MV-4-11 (cell line): ENCODE results near the gene GLOD5.

ENCODE experiments used
- DNase-seq: peaks from one replicate; lab custom pipeline; 2025; lab: John Stamatoyannopoulos, UW

The GLOD5 gene

GRCh38 chrX:48761674-48762471, at the start of gene GLOD5:
Gene GLOD5 (plus strand): TSS chrX:48761747. CDS start chrX:48761791, 44 bp downstream.
- DNase-seq: no peak

GRCh38 chrX:48711929-48712505, 49.5 kb upstream of the GLOD5 start:
- no peak for DNase-seq

- DNase-seq: no peak
These were observed 47.7 kb upstream of the GLOD5 start for GRCh38 chrX:48713847-48714246.

GRCh38 chrX:48714573-48714972, 47.0 kb upstream of the GLOD5 start:
- DNase-seq: no peak

- no peak for DNase-seq
These were observed 46.5 kb upstream of the GLOD5 start for GRCh38 chrX:48715072-48715471.

GRCh38 chrX:48715876-48716502, 45.6 kb upstream of the GLOD5 start:
- no peak for DNase-seq

- no peak for DNase-seq
These were observed 41.6 kb upstream of the GLOD5 start for GRCh38 chrX:48719958-48720357.

GRCh38 chrX:48720577-48721250, 40.8 kb upstream of the GLOD5 start:
- DNase-seq: no peak

GRCh38 chrX:48721916-48722315, 39.6 kb upstream of the GLOD5 start:
- no peak for DNase-seq

- no peak for DNase-seq
These were observed 35.0 kb upstream of the GLOD5 start for GRCh38 chrX:48726596-48726995.

- DNase-seq: no peak
These were observed 32.9 kb upstream of the GLOD5 start for GRCh38 chrX:48728653-48729052.

GRCh38 chrX:48736303-48736702, 25.2 kb upstream of the GLOD5 start:
- no peak for DNase-seq

- no peak for DNase-seq
These were observed 24.7 kb upstream of the GLOD5 start for GRCh38 chrX:48736878-48737212.

- DNase-seq: peak; percentile 97
These were observed 24.2 kb upstream of the GLOD5 start for GRCh38 chrX:48737213-48737938.

GRCh38 chrX:48737940-48738339, 23.6 kb upstream of the GLOD5 start:
- DNase-seq: no peak

GRCh38 chrX:48741834-48742233, 19.7 kb upstream of the GLOD5 start:
- no peak for DNase-seq

- no peak for DNase-seq
These were observed 16.3 kb upstream of the GLOD5 start for GRCh38 chrX:48745222-48745621.

GRCh38 chrX:48747415-48748016, 14.0 kb upstream of the GLOD5 start:
- DNase-seq: no peak

GRCh38 chrX:48749182-48749581, 12.4 kb upstream of the GLOD5 start:
- DNase-seq: no peak

- DNase-seq: peak; percentile 83
These were observed 10.2 kb upstream of the GLOD5 start for GRCh38 chrX:48751343-48751742.

GRCh38 chrX:48752498-48752897, 9.0 kb upstream of the GLOD5 start:
- DNase-seq: peak; percentile 9
